Left renal pelvis (tissue), 4 donors: Measurements from ENCODE around the gene SALL1. TPM values are rescaled to one million over a fixed set of nuclear protein-coding genes. Genes with fewer than 3 reads are reported as not detected.

Experiments used
- DNase-seq, 4 donors: peaks; one replicate each; pipeline ENCODE4 v3.0.0-alpha.2; 2013; ENCODE audit warnings: low read depth in 4 of 4, low spot score in 3 of 4
- polyA plus RNA-seq, 4 donors: library from polyadenylated mRNA; unstranded; fragments of 120-200 nt; gene quantifications; one replicate each; pipeline ENCODE4 v1.2.1, GENCODE V29; 2013; ENCODE audit not compliant: insufficient read length in 4 of 4

Gene SALL1
- polyA plus RNA-seq, 4 donors: 107 to 125 (median 118) TPM

DNA sequence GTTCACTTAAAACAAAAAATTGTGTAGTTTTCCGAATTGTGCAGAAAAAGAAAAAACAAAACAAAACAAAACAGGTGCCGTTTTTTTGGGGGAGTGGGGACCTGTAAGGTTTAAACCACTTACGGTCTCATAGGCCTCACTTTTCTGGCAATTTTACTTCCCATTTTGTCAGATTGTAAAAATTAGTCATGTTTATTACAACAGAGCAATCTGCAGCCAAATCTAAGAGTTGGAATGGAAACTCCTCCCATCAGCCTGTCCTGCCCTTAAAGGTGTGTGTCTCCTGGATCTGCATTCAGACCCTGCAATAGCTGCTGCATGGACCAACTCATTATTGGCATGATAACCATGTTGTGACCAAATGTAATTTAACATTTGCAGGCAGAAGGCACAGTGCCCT, 8.2 kb upstream of the SALL1 start:
- DNase-seq: no peak

DNA sequence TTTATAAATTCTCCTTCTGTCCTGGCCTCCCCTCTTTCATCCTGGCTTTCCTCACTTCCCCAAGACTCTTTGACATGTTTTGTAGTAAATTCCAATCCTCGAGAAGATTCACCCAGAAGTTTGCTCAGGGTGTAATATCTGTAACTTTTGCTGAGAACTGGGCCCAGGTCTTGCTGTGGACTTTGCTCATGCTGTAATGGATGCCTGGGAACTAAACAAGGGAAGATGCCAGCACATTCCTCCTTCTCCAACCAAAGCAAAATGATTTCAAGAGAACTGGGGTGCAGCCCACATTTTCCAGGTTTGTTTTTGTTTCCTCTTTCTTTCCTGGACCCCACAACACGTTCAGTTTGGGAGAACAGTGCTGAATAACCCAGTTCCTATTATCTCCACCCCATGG, 6.6 kb upstream of the SALL1 start:
- DNase-seq: no peak

DNA sequence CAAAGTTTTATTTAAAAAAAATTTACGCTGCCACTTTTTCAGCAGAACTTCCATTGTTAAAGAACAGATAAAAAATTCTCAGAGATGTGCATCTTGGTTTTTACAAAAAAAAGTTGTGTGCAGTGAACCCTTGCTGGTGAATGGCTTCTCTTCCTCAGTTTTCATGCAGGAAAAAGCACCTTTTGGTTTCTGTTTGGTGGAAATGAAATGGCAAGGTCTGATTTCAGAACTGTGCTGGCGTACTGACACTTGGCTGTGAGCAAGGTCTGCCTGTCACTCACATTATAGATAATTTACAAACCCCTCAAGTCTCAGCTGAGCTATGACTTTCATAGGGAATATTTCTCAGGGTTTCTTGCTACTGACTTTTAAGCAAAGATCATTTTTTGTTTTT, 5.7 kb upstream of the SALL1 start:
- DNase-seq: no peak

DNA sequence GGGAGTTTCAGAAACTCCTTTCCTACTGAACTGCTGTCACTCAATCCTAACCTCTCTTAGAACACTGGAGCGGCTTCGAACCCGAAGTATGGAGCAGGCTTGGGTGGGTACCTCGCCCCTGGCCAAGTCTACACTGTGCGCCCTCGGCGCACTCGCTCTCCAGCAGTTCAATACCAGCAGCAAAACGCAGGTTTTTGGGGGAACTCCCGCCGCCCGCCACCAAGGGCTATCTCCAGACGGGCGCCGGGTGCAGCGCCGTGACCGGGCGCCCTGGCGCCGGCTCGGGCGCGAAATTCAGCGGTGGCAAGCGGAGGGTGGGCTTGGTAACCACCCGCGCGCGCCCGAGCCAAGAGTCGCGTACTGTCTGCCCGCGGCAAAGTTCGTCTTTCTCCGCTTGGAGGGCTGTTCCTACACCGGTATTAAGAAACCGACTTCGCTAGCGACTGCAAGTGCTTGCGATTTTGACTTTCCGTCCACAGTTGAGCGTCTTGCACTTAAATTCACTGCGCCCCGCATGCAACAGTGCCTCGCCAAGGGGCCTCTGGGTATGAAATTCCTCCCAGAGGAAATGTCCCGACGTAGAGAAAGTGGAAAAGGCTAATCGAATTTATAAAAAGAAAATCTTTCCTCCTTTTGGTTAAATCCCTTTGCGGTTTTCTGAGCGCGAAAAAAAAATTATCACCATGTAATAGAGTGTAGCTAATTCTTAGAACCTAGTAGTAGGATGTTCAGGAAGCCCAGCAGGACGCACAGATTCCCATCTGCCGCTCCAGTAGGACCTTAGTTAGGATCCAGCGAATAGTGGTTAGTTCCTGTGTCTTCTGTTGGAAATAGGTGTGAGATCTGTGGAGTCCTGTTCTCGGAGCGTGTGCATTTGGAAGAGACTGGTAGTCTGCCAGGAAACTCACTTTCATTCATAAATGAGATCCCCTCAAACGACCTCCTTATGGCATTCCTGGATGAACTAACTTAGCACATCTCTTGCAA, 5.0 kb upstream of the SALL1 start:
- no peak for DNase-seq

DNA sequence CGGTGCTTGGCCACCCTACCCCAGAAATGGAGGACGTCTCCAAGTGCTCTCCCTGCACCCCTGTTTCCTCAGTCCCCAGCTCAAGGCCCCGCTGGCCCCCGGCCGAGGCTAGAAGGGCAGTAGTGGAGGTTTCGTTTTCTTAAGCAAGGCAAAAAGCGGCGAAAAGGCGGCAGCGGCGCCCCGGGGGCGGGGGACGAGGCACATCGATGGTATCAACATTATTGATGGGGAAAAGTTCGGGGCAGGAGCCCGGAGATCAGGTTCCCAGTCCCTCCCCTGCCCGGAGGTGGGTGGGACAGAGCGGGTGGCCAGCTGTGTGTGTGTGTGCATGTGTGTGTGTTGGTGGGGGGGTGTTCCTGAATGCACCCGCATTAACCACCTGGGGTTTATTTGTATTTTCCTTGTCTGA, 4.1 kb upstream of the SALL1 start:
- no peak for DNase-seq

DNA sequence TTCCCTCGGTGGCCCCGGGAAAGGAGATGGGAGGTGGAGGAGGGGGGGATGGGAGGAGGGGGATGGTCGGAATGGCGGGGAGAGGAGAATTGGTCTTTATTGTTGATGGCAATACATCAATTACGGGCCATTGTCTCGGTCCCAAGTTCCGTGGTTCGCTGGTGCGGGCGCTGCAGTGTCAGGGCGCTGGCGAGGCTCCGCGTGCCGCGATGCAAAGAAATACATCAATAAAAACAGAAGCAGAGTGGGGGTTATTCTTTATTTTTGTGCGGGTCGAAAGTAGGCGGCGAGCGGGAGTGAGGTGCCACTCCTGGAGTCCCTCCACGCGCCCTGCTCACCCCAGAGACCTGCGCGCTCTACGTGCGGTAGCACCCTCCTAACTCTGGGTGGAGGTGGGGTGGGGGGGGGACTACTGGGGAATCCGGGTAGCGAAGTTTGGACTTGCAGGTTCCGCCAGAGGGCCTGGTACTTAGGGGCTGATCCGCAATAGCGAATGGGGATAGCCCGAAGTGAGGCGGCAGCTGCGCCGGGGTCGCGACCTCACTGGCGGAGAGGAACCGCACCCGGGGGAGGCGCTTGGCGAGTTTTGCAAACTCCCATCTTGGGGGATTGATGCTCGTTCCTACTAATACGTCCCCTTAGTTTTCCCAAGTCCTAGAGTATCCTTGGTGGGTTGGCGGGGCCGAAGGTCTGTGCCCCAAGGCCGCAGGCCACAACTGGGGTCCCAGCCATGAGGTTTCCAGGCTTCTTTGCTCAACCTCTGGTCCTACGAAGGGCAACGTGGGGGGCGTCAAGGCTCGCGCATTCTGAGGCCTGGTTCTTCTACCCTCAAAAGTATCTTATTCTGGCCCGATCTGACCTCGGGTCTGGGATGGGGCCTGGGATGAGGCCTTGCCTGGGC, 3.5 kb upstream of the SALL1 start:
- no peak for DNase-seq

DNA sequence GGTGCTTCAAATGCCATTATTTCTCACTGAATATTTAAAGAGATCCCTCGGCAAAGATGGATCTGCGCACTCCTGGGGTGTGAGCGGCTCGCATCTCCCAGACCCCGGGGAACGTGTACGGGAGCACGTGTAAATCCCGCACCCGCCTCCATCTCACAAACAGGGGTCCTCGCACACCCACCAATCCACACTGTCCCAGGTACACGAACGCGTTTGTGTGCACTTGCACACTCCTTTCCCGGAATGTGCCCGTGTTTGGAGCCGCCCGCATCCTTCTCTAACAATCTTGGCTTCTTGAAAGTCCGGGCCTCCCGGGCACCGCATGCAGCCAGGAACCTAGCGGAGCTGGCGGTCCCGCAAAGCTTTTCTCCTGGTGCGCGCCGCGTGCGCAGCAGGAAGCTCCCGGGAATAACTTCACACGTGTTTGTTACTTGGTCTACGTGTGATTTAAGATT, 2.5 kb upstream of the SALL1 start:
- DNase-seq: no peak

DNA sequence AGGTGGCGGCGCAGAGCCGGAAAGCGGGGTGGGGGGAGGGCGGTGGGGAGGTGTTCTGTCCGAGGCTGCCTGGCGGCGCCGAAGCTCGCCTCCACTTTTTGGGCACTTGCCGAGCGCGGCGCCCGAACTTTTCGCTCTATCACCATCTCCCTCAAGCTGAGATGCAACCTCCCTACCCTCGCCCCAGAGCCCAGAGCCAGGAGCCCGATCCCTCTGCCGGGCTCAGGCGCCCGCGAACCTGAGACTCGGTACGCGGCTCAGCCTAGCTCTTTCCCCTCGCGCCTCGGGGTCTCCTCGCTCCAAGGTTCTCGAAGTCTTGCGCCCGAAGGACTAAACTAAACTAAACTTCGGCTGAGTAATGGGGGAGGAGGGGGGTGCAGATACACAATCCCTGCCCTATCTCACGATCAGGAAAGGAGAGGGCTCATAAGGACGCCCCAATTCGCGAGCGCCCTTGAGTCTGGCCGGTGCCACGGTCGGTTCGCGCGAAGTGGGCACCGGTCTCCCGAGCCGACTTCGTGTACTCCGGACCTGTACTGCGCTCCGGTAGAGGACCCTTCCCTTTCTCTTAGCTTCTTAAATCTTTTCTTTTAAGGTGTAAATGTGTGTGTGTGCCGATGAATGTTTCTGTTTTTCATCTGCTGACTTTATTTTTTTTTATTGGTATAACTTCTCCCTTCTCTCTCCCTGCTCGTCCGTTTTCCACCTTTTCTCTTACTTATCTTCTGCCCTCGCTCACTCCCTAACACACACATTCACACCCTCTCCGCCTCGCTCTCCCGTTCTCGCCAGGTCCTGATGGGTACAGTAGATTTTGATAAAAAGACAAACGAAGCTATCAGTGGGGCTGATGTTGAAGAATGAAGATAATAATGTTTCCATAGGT, 1.9 kb upstream of the SALL1 start:
- no peak for DNase-seq

DNA sequence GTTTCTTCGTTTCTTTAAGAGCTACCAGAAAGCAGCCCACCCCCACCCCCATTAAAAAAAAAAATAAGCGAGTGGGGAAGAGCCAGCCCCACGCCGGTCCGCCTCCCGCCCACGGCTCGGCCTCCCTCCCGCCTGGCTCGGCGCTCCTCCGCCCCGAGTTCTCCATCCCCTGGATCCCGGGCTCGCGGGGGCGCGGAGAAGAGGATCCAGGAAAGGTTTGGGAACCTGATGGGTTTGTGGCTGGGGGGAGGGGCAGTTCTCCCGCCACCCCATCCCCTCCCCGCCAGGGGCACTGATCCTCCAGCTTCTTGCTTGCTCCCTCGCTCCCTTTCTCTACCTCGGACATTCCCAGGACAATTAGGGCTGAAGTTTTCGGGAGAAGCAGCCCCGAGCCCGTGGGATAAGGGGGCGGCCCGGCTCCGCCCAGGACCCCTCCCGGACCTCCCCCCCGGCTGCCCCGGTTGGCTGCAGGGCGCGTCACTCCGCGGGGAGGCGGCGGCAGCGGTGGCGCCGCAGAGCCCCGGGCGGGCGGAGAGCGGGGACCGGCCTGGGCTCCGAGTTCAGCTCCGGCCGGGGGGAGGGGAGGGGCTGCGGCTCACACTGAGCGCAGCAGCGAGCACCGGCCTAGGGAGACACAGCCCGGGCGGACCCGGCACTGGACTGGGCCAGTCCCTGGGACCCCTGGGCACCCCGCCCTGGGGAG, 1.0 kb upstream of the SALL1 start:
- peak in 3 of 4 donors; percentile 85 to 89 (median 85) for DNase-seq

DNA sequence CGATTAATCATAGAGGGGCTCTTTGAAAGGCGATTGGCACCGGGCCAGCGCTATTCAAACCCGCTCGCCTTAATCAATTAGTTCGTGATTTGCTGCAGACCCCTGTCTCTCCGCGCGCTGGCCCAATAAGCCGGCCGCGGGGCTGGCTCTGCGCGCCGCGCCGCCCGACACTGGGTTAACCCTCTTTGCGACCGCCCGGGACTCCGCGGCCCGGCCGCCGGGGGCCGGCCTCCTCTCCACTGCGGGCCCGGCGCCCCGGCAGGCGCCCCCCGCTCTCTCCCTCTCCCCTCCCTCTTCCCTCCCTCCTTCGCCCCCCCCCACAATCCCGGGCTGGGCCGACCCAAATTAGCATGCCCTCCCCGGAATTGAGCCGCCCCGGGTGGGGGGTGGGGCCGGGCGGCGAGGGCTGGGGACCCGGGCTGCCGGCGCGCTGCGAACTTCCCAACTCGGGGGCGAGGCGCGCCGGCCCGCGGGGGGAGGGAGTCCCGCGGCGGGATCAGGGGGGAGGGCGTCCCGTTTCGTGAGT, 428 bp upstream of the SALL1 start:
- DNase-seq: peak in 2 of 4 donors; percentile 80 to 85

DNA sequence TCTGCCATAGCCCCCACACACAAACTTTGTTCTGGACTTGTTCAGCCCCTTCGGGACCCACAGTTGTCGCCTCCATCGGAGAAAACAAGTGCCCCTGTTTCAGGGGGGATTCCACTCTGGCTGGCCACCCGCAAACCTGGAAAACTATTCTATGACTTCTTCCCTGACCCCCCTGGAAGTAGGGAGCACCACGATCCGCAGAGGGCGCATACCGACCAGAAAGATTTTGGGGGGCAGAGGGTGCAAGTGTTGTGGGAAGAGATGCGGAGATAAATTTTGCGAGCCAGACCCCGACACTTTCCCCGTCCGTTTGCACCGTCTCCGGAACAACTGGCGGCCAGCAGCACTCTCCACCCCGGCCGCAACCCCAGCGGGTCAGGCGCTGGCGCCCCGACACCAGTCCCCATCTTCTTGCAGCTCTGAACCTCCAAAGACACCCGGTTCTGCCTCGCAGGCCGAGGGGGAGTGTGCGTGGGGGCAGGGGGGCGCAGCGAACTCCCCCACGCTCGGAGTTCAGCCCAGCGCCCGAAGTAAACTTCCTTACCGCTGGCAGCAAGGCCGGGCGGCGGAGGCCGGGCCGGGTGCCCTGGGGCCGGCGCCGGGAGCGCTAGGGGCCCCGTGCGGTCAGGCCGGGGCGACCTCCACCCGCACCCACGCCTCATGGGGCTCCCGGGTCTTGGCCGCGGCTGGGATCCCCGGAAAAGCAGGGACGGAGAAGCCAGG, 744 bp downstream of the SALL1 start:
- no peak for DNase-seq

DNA sequence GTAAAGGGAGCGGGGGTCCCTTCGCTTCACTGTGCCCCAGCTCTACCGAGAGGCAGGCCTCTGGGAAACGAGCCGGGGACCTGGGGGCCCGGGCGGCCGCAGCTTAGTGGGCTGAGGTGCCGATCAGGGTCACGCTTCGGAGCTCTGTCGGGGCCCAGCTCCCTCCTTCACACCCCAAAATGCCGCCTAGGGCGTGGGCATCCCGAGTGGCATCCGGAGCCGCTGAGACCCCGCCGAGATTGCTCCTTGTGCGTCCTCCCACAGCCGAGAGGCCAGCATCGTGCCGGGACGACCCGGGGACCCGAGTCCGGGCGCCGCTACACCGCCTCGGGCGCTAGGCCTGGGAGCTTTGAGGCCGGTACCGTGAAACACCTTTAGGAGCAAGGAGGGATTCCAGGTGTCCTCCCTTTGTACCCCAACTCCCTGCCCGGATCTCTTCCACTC, 1.3 kb downstream of the SALL1 start:
- DNase-seq: no peak

DNA sequence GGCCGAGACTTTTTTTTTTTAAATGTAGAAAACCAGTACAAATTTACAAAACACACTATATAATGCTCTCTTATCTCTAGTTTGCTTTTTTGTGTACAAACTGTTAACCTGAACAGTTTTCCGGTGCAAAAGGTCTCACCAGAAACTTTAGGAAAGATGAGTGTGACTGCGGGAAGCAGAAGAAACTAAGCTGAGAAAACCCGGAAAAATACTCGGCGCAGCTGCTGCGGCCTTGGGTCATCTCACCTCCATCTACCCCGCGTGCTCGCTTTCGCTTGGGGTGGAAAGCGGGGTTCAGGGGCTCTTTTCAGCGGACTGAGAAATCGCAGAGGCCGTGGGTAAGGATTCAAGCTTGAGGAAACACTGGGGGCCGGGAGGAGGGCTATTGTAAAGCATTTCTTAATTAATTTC, 1.8 kb downstream of the SALL1 start:
- DNase-seq: no peak

DNA sequence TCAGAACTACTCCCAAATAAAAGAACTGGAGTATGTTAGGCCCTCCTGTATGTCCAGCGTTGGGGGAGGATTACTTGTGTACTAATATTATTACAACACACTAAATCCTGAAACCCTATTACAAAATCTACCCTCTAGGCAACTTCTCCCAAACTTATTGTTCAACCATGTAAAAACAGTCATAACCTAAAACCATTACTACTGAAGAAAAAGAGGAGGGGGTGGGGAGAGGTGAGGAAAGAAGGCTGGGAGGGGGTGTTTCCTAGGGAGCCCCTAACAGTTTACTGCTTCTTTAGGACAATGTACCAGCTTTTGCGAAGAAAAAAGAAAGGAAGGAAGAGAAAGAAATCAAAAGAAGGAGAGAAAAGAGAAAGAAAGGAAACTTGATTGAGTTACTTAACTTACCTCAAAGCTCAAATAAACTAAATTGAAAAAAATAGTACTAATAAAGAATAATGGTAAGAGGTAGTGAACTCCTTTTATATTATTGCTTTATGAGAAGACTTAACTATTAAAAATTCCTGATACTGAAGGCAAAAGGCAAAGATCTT, 2.3 kb downstream of the SALL1 start:
- DNase-seq: no peak

DNA sequence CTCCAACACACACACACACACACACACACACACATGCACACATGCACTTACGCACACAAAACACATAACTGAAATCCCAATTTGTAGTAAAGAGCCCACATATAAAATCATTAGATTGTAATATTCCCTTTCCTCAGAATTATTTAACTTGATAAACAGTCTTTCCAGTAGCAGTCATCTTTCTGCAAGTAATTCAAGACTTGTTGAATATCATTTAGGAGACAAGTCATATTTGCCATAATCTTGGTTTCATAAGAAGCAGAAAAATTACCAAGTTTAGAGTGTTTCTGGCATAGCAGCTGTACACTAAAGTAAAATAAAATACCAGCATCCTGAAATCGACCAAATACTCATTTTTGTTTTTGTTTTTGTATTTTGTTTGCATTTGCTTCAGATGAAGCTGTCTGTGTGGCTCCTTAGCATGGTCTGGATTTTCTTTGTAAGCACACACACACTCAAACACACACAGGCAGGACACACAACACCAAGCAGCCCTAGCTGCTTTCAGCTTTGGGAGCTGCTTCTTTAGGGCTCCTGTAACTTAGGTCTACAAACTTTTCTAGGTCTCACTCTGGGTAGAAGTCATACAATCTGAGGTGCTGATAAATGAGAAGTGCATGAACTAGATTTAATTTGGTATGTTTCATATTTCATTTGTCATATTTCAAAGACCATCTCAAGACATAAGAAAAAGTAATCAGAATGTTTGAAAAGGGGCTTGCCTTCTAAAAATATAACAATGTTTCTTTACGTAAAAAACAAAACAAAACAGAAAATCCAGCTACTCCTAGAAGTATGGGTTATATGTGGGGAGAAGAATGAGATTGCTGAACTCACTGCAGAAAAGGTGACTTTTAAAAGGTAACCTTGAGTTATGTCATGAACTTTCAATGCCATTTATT, 3.0 kb downstream of the SALL1 start:
- DNase-seq: no peak

DNA sequence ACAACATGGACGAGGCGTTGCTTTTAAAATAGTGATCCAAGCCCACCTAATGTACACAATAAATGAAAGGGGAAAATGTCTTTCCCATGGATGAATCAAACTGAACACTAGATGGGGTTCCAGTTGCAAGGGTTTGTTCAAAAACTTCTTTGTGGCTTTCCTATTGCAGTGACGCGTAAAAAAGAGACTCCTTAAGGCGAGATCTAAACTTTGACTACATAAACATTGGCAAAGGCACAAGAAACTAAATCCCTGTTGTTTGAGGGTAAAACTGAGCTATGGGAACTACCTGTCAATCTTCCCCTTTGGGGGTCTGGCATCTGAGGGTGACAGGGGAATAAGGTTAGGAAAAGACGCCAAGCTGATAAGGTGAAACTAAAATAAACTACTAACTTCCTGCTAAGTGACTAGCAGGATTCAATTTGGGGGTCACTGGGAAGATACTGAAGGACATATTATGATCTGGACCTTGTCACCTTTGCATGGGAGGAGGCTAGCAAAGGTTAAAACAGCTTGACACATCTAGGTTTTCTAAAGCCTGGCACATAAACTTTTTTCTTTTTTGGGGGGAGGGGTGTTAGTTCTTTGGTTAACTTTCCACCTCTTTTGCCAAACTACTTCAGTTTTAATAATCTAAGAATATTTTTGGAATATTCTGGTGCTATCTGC, 4.7 kb downstream of the SALL1 start:
- no peak for DNase-seq

DNA sequence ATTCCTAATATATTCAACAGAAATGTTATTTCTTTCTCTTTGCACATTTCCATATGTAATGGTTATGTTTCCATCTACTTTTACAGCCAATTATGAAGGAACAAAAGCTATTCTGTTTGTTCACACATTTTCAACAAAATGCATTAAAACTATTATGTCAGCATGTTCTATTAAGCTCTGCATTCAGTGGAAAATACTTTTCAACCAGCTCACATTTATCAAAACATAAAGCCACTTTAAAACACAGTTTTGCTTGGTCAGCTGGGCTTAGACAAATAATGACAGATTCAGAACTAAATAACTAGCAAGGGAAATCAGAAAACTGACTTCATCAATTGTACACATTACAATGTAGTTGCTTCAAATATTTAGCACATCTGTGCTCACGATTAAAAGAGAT, 6.9 kb downstream of the SALL1 start:
- no peak for DNase-seq
